Mesendoderm (in vitro differentiated cells): ENCODE data around the gene KIF11.

ENCODE experiments used
- DNase-seq: peaks from one replicate; pipeline ENCODE4 v3.0.0; 2013
- H2AK5ac ChIP-seq: 2 replicates; pipeline ENCODE4 v1.6.1; 2013; ENCODE audit warnings: low read length, inconsistent platforms
- H2BK120ac ChIP-seq: 2 replicates; pipeline ENCODE4 v1.6.1; 2013; ENCODE audit warnings: low read depth, mild to moderate bottlenecking, low read length, moderate library complexity, mixed read lengths
- H2BK15ac ChIP-seq: replicated peaks from 2 replicates; pipeline ENCODE4 v1.6.1; 2013; ENCODE audit warnings: low read depth, mild to moderate bottlenecking, moderate library complexity
- H2BK5ac ChIP-seq: 2 replicates; pipeline ENCODE4 v1.6.1; 2013; ENCODE audit warnings: low read length, inconsistent platforms
- H3K18ac ChIP-seq: 2 replicates; pipeline ENCODE4 v1.6.1; 2013; ENCODE audit warnings: mild to moderate bottlenecking, low read length, mixed read lengths
- H3K23ac ChIP-seq: one replicate; pipeline ENCODE4 v1.6.1; 2013; ENCODE audit warnings: low read length
- H3K27ac ChIP-seq: 2 replicates; pipeline ENCODE4 v1.5.1; 2013; ENCODE audit warnings: low read depth, mild to moderate bottlenecking, inconsistent platforms, low read length, moderate library complexity
- H3K27me3 ChIP-seq: 2 replicates; pipeline ENCODE4 v1.6.1; 2013; ENCODE audit warnings: low read length, control low read depth, mild to moderate bottlenecking, inconsistent platforms; ENCODE audit not compliant: insufficient read depth, poor library complexity
- H3K36me3 ChIP-seq: 2 replicates; pipeline ENCODE4 v1.6.1; 2013; ENCODE audit warnings: low read length, inconsistent platforms; ENCODE audit not compliant: control insufficient read depth, insufficient read depth
- H3K4ac ChIP-seq: one replicate; pipeline ENCODE4 v1.6.1; 2013; ENCODE audit warnings: low read depth, mild to moderate bottlenecking, low read length, moderate library complexity
- H3K4me1 ChIP-seq: 2 replicates; pipeline ENCODE4 v1.6.1; 2013; ENCODE audit warnings: low read depth, low read length, inconsistent platforms; ENCODE audit not compliant: control insufficient read depth
- H3K4me2 ChIP-seq: 2 replicates; pipeline ENCODE4 v1.6.1; 2013; ENCODE audit warnings: low read length
- H3K4me3 ChIP-seq: 2 replicates; pipeline ENCODE4 v1.5.1; 2013; ENCODE audit warnings: mild to moderate bottlenecking, low read length
- H3K56ac ChIP-seq: one replicate; pipeline ENCODE4 v1.6.1; 2013; ENCODE audit warnings: low read length
- H3K79me1 ChIP-seq: 2 replicates; pipeline ENCODE4 v1.6.1; 2013; ENCODE audit warnings: low read length, inconsistent platforms
- H3K79me2 ChIP-seq: 2 replicates; pipeline ENCODE4 v1.6.1; 2013; ENCODE audit warnings: mild to moderate bottlenecking, low read length; ENCODE audit not compliant: control insufficient read depth, insufficient read depth
- H3K9ac ChIP-seq: 2 replicates; pipeline ENCODE4 v1.6.1; 2013; ENCODE audit warnings: low read length, inconsistent platforms
- H4K5ac ChIP-seq: one replicate; pipeline ENCODE4 v1.6.1; 2013; ENCODE audit warnings: low read length
- H4K8ac ChIP-seq: one replicate; pipeline ENCODE4 v1.6.1; 2013; ENCODE audit warnings: low read depth, mild to moderate bottlenecking, control low read depth, low read length, moderate library complexity
- WGBS: extraction: QIAGEN DNeasy Blood & Tissue Kit; methylation state at CpG from one replicate; pipeline ENCODE4 v1.1.7; 2013; ENCODE audit warnings: low lambda C conversion rate, missing lambda C conversion rate; ENCODE audit not compliant: insufficient coverage; ENCODE audit errors: extremely low coverage; 5-methylcytosine and 5-hydroxymethylcytosine counted together

Gene KIF11

GRCh38 chr10:92552310-92552709, 40.6 kb upstream of the KIF11 start:
- Histone ChIP-seq H3K27ac (no peak overlapping the region), H2BK5ac (no peak overlapping the region), H3K56ac (no peak overlapping the region), H3K9ac (no peak overlapping the region), H3K4me3 (no peak overlapping the region), H3K18ac (no peak overlapping the region), H3K27me3 (no peaks in the 10 kb centered on the region), H3K79me1 (peaks cover 6% of the 10 kb centered on the region), H3K36me3 (no peaks in the 10 kb centered on the region), H4K8ac (no peak overlapping the region), H3K79me2 (no peaks in the 10 kb centered on the region), H3K4me2 (no peak overlapping the region), H3K4ac (no peak overlapping the region), H2BK120ac (no peak overlapping the region), H3K4me1 (no peaks in the 10 kb centered on the region), H4K5ac (no peak overlapping the region), H2BK15ac (no peak overlapping the region), H2AK5ac (no peak overlapping the region), H3K23ac (no peak overlapping the region)
- WGBS = no CpG with 5 or more reads among the region's 5 CpGs
- no peak for DNase-seq

- no peaks in the 10 kb centered on the region for H3K27me3 ChIP-seq
- H3K4ac ChIP-seq = no peak overlapping the region
- no peak overlapping the region for H2AK5ac ChIP-seq
- no peaks in the 10 kb centered on the region for H3K36me3 ChIP-seq
- H3K56ac ChIP-seq = no peak overlapping the region
- peaks cover 2% of the 10 kb centered on the region for H3K79me1 ChIP-seq
- no peak overlapping the region for H3K4me3 ChIP-seq
- H4K5ac ChIP-seq = no peak overlapping the region
- H3K9ac ChIP-seq = no peak overlapping the region
- H3K4me2 ChIP-seq = no peak overlapping the region
- no peak overlapping the region for H3K27ac ChIP-seq
- WGBS = no CpG with 5 or more reads among the region's 2 CpGs
- no peak overlapping the region for H2BK15ac ChIP-seq
- DNase-seq = no peak
- no peak overlapping the region for H3K18ac ChIP-seq
- no peak overlapping the region for H2BK120ac ChIP-seq
- no peaks in the 10 kb centered on the region for H3K4me1 ChIP-seq
- H4K8ac ChIP-seq = no peak overlapping the region
- H3K23ac ChIP-seq = no peak overlapping the region
- H3K79me2 ChIP-seq = no peaks in the 10 kb centered on the region
- no peak overlapping the region for H2BK5ac ChIP-seq
Observed at GRCh38 chr10:92553959-92554358, 39.0 kb upstream of the KIF11 start.

GRCh38 chr10:92559046-92559445, 33.9 kb upstream of the KIF11 start:
- H3K27ac ChIP-seq = no peak overlapping the region
- H3K23ac ChIP-seq = no peak overlapping the region
- H3K4me2 ChIP-seq = no peak overlapping the region
- peaks cover 3% of the 10 kb centered on the region for H3K79me1 ChIP-seq
- no peak overlapping the region for H3K4ac ChIP-seq
- H2BK120ac ChIP-seq = no peak overlapping the region
- H3K36me3 ChIP-seq = no peaks in the 10 kb centered on the region
- no peak overlapping the region for H3K4me3 ChIP-seq
- peaks cover 2% of the 10 kb centered on the region for H3K79me2 ChIP-seq
- no peak overlapping the region for H4K5ac ChIP-seq
- no peak overlapping the region for H3K18ac ChIP-seq
- no peak overlapping the region for H2AK5ac ChIP-seq
- H3K4me1 ChIP-seq = no peaks in the 10 kb centered on the region
- DNase-seq = no peak
- no peak overlapping the region for H2BK5ac ChIP-seq
- H3K9ac ChIP-seq = no peak overlapping the region
- H2BK15ac ChIP-seq = no peak overlapping the region
- WGBS = no CpG with 5 or more reads among the region's 4 CpGs
- no peak overlapping the region for H4K8ac ChIP-seq
- H3K56ac ChIP-seq = no peak overlapping the region
- H3K27me3 ChIP-seq = no peaks in the 10 kb centered on the region

GRCh38 chr10:92562424-92562823, 30.5 kb upstream of the KIF11 start:
- no peaks in the 10 kb centered on the region for H3K36me3 ChIP-seq

GRCh38 chr10:92567952-92568600, 24.9 kb upstream of the KIF11 start:
- Histone ChIP-seq H4K5ac (no peak overlapping the region), H3K36me3 (no peaks in the 10 kb centered on the region), H3K79me2 (peaks cover 22% of the 10 kb centered on the region), H2AK5ac (no peak overlapping the region), H3K23ac (no peak overlapping the region), H3K27me3 (no peaks in the 10 kb centered on the region), H3K56ac (no peak overlapping the region), H2BK120ac (no peak overlapping the region), H2BK15ac (no peak overlapping the region), H3K9ac (no peak overlapping the region), H3K79me1 (peaks cover 15% of the 10 kb centered on the region), H3K4me1 (peaks cover 4% of the 10 kb centered on the region), H3K4me2 (no peak overlapping the region), H4K8ac (no peak overlapping the region), H2BK5ac (no peak overlapping the region), H3K4me3 (no peak overlapping the region), H3K27ac (no peak overlapping the region), H3K4ac (no peak overlapping the region), H3K18ac (no peak overlapping the region)
- WGBS = no CpG with 5 or more reads among the region's 4 CpGs
- DNase-seq = peak; percentile 75

More at GRCh38 chr10:92562424-92562823, 30.5 kb upstream of the KIF11 start:
- Histone ChIP-seq H3K79me2 (peaks cover 7% of the 10 kb centered on the region), H3K9ac (no peak overlapping the region), H3K56ac (no peak overlapping the region), H3K4me2 (no peak overlapping the region), H3K27ac (no peak overlapping the region), H2BK120ac (no peak overlapping the region), H2BK15ac (no peak overlapping the region), H3K27me3 (no peaks in the 10 kb centered on the region), H4K8ac (no peak overlapping the region), H2BK5ac (no peak overlapping the region), H3K18ac (no peak overlapping the region), H2AK5ac (no peak overlapping the region), H4K5ac (no peak overlapping the region), H3K79me1 (peaks cover 8% of the 10 kb centered on the region), H3K4ac (no peak overlapping the region), H3K4me1 (no peaks in the 10 kb centered on the region), H3K4me3 (no peak overlapping the region), H3K23ac (no peak overlapping the region)
- no peak for DNase-seq

GRCh38 chr10:92569071-92569470, 23.9 kb upstream of the KIF11 start:
- no peak overlapping the region for H3K23ac ChIP-seq
- H3K4me1 ChIP-seq = peaks cover 4% of the 10 kb centered on the region
- peaks cover 22% of the 10 kb centered on the region for H3K79me2 ChIP-seq
- no peak overlapping the region for H3K4me2 ChIP-seq
- H3K79me1 ChIP-seq = peaks cover 15% of the 10 kb centered on the region
- no peak overlapping the region for H3K9ac ChIP-seq
- no peak overlapping the region for H4K5ac ChIP-seq
- no CpG with 5 or more reads among the region's 2 CpGs for WGBS
- no peak overlapping the region for H2AK5ac ChIP-seq
- H3K4me3 ChIP-seq = no peak overlapping the region
- H3K56ac ChIP-seq = no peak overlapping the region
- H3K27me3 ChIP-seq = no peaks in the 10 kb centered on the region
- no peak overlapping the region for H2BK5ac ChIP-seq
- H2BK15ac ChIP-seq = no peak overlapping the region
- H3K36me3 ChIP-seq = no peaks in the 10 kb centered on the region
- no peak overlapping the region for H4K8ac ChIP-seq
- H2BK120ac ChIP-seq = no peak overlapping the region
- no peak overlapping the region for H3K18ac ChIP-seq
- H3K27ac ChIP-seq = no peak overlapping the region
- DNase-seq = no peak
- no peak overlapping the region for H3K4ac ChIP-seq
